Neural cell (in vitro differentiated cells): ENCODE data around the gene TMEM17. TPM values are rescaled to one million over a fixed set of nuclear protein-coding genes. Genes with fewer than 3 reads are reported as not detected.

ENCODE experiments used
- H2AFZ ChIP-seq: fragments of 200-600, 300-800 bp; sonication (generic), shearing (Covaris generic); 2 replicates; pipeline ENCODE4 v1.6.0; 2014; ENCODE audit warnings: low read depth, mild to moderate bottlenecking, antibody characterized with exemption, low read length, moderate library complexity
- H3F3A ChIP-seq: fragments of 200-600 bp; shearing (Covaris generic); 2 replicates; pipeline ENCODE4 v1.6.1; 2016; ENCODE audit warnings: mild to moderate bottlenecking, moderate library complexity, mixed read lengths, antibody characterized with exemption, low read length; ENCODE audit not compliant: insufficient read depth, poor library complexity, severe bottlenecking
- H3K27ac ChIP-seq: fragments of 200-600, 300-800 bp; sonication (generic), shearing (Covaris generic); 2 replicates; pipeline ENCODE4 v1.5.1; 2014; ENCODE audit warnings: mild to moderate bottlenecking, low read length, moderate library complexity
- H3K27me3 ChIP-seq: fragments of 300-800, 200-600 bp; sonication (generic), shearing (Covaris generic); 2 replicates; pipeline ENCODE4 v1.6.0; 2014; ENCODE audit warnings: mild to moderate bottlenecking, low read depth, low read length, moderate library complexity; ENCODE audit not compliant: insufficient read depth
- H3K36me3 ChIP-seq: fragments of 300-800, 200-600 bp; sonication (generic), shearing (Covaris generic); 2 replicates; pipeline ENCODE4 v1.5.1; 2014; ENCODE audit warnings: mild to moderate bottlenecking, antibody characterized with exemption, low read length, moderate library complexity; ENCODE audit not compliant: insufficient read depth
- H3K4me2 ChIP-seq: fragments of 300-800, 200-600 bp; sonication (generic), shearing (Covaris generic); 2 replicates; pipeline ENCODE4 v1.6.0; 2014; ENCODE audit warnings: mild to moderate bottlenecking, low read length
- H3K4me3 ChIP-seq: fragments of 300-800, 200-600 bp; sonication (generic), shearing (Covaris generic); 2 replicates; pipeline ENCODE4 v1.5.1; 2014; ENCODE audit warnings: mild to moderate bottlenecking, low read length, moderate library complexity
- H3K79me2 ChIP-seq: fragments of 200-600 bp; shearing (Covaris generic); replicated peaks from 2 replicates; pipeline ENCODE4 v1.6.0; 2014; ENCODE audit warnings: mild to moderate bottlenecking, low read length, moderate library complexity; ENCODE audit not compliant: insufficient read depth
- H3K9ac ChIP-seq: fragments of 300-800, 200-600 bp; sonication (generic), shearing (Covaris generic); 2 replicates; pipeline ENCODE4 v1.6.1; 2016; ENCODE audit warnings: mild to moderate bottlenecking, low read length, mixed read lengths
- H3K9me2 ChIP-seq: fragments of 200-600 bp; shearing (Covaris generic); 2 replicates; pipeline ENCODE4 v1.6.1; 2016; ENCODE audit warnings: mild to moderate bottlenecking, low read length, mixed read lengths; ENCODE audit not compliant: insufficient read depth
- H3K9me3 ChIP-seq: fragments of 200-600, 300-800 bp; sonication (generic), shearing (Covaris generic); 2 replicates; pipeline ENCODE4 v1.6.1; 2016; ENCODE audit warnings: mild to moderate bottlenecking, mixed run types, low read length, moderate library complexity, mixed read lengths
- H4K20me1 ChIP-seq: fragments of 200-600 bp; shearing (Covaris generic); 2 replicates; pipeline ENCODE4 v1.6.1; 2016; ENCODE audit warnings: mild to moderate bottlenecking, mixed run types; ENCODE audit not compliant: insufficient read depth
- CTCF ChIP-seq: fragments of 450-650 bp; IDR thresholded peaks from 2 replicates; pipeline ENCODE4 v1.5.1; 2014; ENCODE audit warnings: antibody characterized with exemption, mild to moderate bottlenecking, moderate library complexity; ENCODE audit not compliant: poor library complexity, severe bottlenecking
- EP300 ChIP-seq: fragments of 450-650 bp; conservative IDR thresholded peaks from 2 replicates; pipeline ENCODE4 v1.6.1; 2014; ENCODE audit warnings: antibody characterized with exemption, mild to moderate bottlenecking, moderate library complexity; ENCODE audit not compliant: poor library complexity, severe bottlenecking
- EZH2 ChIP-seq: fragments of 200-600, 300-800 bp; shearing (Covaris generic), sonication (generic); IDR thresholded peaks from 2 replicates; pipeline ENCODE4 v1.6.1; 2014; ENCODE audit warnings: antibody characterized with exemption, low read length, borderline replicate concordance, mild to moderate bottlenecking; ENCODE audit not compliant: insufficient read depth, poor library complexity, severe bottlenecking
- MXI1 ChIP-seq: fragments of 450-650 bp; conservative IDR thresholded peaks from 2 replicates; pipeline ENCODE4 v1.6.1; 2014; ENCODE audit warnings: antibody characterized with exemption, mild to moderate bottlenecking; ENCODE audit not compliant: poor library complexity, severe bottlenecking
- RAD21 ChIP-seq: fragments of 450-650 bp; conservative IDR thresholded peaks from 2 replicates; pipeline ENCODE4 v1.6.1; 2014; ENCODE audit warnings: antibody characterized with exemption, mild to moderate bottlenecking, moderate library complexity
- REST ChIP-seq: IDR thresholded peaks from 2 replicates; pipeline ENCODE4 v1.6.1; 2012; ENCODE audit warnings: borderline replicate concordance
- SMC3 ChIP-seq: fragments of 450-650 bp; conservative IDR thresholded peaks from 2 replicates; pipeline ENCODE4 v1.6.1; 2014; ENCODE audit warnings: antibody characterized with exemption, mild to moderate bottlenecking, moderate library complexity; ENCODE audit not compliant: poor library complexity
- polyA plus RNA-seq: library from polyadenylated mRNA; depleted of rRNA; stranded (reverse); fragments of >200 nt; gene quantifications from 2 replicates; pipeline ENCODE4 v1.2.3, GENCODE V29; 2014

Gene TMEM17
- polyA plus RNA-seq, 1 donor from 2014 or later: 8.6 TPM

GRCh38 chr2:62462211-62462610, 43.8 kb downstream of the TMEM17 start:
- no peak overlapping the region for H3K27ac ChIP-seq
- H3K4me2 ChIP-seq: no peak overlapping the region
- H3K36me3 ChIP-seq: no peaks in the 10 kb centered on the region
- no peaks in the 10 kb centered on the region for H3K27me3 ChIP-seq
- no peak for TF ChIP-seq REST
- TF ChIP-seq CTCF: no peak
- no peak for TF ChIP-seq SMC3
- no peak for TF ChIP-seq EP300
- no peak for TF ChIP-seq EZH2
- no peak for TF ChIP-seq RAD21
- no peak for TF ChIP-seq MXI1
- no peak overlapping the region for H3K9ac ChIP-seq
- H3K9me2 ChIP-seq: no peaks in the 10 kb centered on the region
- no peaks in the 10 kb centered on the region for H3K79me2 ChIP-seq
- no peak overlapping the region for H2AFZ ChIP-seq
- H3K9me3 ChIP-seq: no peaks in the 10 kb centered on the region
- no peaks in the 10 kb centered on the region for H3F3A ChIP-seq
- H4K20me1 ChIP-seq: no peaks in the 10 kb centered on the region
- H3K4me3 ChIP-seq: no peak overlapping the region

- H2AFZ ChIP-seq: no peak overlapping the region
Observed at GRCh38 chr2:62461707-62462106, 44.3 kb downstream of the TMEM17 start.

More at GRCh38 chr2:62461707-62462106, 44.3 kb downstream of the TMEM17 start:
- Histone ChIP-seq H3K9ac (no peak overlapping the region), H3K4me2 (no peak overlapping the region), H4K20me1 (no peaks in the 10 kb centered on the region), H3K27me3 (no peaks in the 10 kb centered on the region), H3K79me2 (no peaks in the 10 kb centered on the region), H3K4me3 (no peak overlapping the region), H3K36me3 (no peaks in the 10 kb centered on the region), H3K9me3 (no peaks in the 10 kb centered on the region), H3K9me2 (no peaks in the 10 kb centered on the region), H3K27ac (no peak overlapping the region), H3F3A (no peaks in the 10 kb centered on the region)
- TF ChIP-seq CTCF: no peak
